HG03064 (cell line): ENCODE measurements around the gene IGDCC3.

Experiments used
- ATAC-seq: cut with Tn5 transposase; IDR thresholded peaks from one replicate; pipeline ENCODE4 v1.9.1; 2021; ENCODE audit warnings: low read depth; ENCODE audit not compliant: unreplicated experiment

Gene IGDCC3

DNA sequence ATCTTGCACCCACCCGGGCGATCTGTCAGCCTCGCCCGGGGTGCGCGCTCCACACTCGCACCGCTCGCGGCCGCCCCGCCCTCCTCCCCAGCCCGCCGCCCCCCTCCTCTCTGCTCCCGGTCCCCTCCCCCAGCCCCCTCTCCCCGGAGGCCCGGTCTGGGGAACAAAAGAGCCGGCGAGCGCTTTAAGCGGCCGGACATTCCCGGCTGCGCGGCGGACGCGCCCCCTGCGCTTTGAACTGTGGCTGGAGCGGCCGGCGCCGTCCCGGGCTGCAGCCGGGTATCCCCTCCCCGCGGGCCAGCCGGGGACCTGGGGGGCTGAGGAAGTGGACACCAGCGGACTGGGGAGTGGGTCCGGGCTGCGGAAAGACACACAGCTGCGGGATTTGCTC, at the start of gene IGDCC3:
TSS of gene IGDCC3 (minus strand) at position 27 of the 391 bp plus-strand sequence. CDS start 214 bp downstream, outside the sequence.
- no peak for ATAC-seq

DNA sequence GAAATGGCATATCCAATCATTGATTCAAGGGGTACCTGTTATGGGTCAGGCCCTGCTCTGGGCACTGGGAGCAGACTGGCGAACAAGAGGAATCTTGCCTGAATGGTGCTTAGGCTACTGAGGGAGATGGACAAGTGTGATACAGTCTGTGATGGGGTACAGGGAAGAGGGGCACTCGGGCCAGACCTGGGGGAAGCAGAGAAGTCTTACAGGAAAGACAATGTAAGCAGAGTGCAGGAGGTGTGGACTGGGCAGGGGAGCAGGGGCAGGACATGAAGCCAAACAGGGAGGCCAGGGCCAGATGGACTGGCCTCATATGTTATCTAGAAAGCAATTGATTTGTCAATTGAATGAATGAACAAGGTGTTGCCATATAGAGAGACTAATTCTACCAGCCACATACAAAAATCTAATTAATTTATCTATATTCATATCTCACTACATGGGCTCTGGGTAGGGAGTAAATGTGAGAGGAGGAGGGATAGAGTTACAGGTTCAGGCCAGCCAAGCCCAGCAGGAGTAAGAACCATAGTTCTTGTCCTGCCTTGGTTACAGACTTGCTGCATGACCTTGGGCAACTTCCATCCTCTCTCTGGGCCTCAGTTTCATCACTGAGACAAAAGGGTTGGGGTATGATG, 48.5 kb upstream of the IGDCC3 start:
- no peak for ATAC-seq

DNA sequence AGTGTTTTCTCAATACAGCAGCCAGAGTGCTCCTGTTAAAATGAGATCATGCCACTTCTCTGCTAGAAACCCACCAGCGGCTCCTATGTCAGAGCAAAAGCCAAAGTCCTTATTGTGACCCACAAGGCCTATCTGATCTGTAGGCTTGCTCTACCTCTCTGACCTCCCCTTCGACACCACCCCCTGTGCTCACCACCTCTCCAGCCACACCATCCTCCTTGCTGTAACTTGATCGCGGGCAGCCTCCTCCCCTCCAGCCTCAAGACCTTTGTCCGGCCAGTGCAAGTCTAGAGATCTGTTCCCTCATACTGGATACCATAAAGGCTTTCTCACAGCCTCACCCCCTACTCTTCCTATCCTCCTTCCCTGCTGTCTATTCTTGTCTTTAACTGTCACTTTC, 46.9 kb upstream of the IGDCC3 start:
- no peak for ATAC-seq

DNA sequence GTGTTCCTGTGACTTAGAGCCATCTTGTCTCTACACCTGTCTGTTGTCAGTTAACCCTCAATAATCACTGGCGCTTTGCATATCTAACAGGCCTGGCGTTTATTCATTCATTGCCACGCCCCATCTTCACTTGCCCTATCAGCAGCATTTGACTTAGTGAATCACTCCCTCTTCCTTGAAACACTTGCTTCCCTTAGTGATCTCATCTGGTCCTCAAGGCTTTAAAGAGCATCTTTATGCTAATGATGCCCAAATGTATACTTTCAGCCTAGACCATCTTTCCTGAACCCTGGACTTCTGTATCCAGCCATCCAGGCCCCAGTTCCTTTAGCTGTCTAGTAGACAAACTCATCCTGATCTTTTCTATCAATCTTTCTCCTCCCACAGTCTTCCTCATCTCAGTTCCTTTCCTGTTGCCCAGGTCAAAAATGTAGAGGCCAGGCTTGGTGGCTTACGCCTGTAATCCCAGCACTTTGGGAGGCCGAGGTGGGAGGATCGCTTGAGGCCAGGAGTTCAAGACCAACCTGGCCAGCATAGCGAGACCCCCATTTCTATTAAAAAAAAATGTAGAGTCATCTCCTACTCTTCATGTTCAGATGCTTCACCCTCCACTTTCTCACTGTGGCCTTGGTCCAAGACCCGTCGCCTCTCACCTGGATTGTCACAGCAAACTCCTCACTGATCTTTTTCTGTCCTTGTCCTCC, 46.3 kb upstream of the IGDCC3 start:
- no peak for ATAC-seq

DNA sequence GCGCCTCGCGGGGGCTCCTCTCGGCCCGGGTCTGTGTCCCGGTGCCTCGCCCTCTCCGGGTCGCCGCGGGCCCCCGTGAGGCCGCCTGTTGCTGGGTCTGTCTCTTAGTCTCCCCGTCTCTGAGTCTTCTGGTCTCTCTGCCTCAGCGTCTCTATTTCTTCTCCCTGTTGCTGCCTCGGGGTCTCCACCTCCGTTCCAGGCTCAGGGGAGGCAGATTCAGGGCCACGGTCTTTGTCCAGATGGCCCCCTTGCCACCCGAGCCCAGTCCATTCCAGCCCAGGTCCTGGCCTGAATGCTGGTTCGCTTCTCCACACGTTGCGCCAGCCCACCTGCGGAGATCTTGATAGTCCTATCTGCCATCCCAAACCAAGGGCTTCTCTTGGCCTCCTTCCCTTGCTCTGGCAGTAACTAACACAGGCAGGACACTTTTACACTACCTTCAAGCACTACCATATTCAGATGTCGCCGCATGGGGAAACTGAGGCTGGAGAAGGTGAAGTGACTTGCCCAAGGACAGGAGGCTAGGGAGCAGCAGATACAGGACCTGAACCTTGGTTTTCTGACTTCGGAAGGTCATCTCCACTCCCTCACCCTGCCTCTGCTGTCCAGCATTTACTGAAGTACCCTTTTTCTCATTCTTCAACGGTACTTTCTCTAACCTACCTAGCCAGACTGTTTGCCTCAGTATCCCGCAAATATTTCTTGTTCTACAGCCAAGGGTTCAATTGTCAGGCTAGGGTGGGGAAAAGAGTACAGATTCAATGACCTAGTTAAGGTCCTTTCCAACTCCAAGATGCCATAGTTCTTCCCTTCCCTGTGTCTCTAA, 45.6 kb upstream of the IGDCC3 start:
- ATAC-seq, result no peak

DNA sequence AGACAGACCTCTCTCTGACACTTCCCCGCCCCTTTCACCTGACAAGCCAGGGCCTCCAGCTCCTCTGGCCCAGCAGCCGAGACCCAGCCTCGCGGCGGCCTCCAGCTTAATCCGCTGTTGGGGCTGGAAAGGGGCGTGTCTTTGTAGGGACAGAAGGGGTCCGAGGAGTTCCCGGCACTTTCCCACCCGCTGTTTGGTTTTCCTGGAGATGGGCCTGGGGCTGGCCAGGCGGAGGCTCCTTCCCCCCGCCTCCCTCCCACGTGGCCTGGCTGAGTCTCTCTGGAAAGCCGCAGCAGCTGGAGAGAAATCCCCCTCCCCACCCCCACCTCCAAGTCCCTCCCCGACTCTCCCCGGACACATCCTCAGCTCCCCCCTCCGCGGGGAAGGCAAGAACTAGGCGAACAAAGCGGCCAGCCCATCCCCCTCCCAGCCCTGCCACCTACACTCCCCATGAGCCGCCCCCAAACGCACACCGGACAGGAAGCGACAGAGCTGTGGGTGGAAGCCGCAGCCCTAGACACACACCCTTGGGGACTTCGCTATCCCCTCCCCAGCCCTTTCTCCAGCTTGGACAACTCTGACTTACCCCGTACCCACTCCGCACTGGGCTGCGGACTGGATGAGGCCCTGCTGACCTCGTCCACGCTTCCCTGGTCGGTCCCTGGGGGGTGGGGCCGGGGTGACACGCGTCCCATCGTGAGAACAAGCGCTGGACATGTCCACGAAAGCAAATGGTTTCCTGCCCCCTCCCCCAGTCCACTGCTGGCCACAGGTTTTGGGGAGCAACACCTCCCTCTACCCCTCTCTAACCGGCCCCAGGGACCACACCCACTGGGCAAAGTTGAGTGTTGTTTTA, 43.8 kb upstream of the IGDCC3 start:
- ATAC-seq, result no peak

DNA sequence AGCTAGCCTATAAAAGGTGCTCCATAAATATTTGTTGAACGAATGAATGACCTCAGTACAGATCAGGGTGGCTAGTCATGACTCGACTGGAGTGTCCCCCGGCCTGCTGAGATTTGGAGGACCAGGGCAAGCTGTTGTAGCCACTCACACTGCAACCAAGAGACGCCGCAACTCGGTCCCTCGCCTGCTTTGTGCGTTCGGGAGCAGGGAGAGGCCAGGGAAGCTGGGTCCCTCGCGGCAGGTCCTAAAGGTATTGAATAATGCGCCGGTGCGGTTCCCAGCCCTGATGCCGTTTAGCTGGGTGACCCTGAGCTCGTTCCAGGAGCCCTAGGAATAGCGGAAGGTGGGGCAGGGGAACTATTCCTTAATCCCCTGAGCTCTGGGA, 43.2 kb upstream of the IGDCC3 start:
- ATAC-seq, result no peak

DNA sequence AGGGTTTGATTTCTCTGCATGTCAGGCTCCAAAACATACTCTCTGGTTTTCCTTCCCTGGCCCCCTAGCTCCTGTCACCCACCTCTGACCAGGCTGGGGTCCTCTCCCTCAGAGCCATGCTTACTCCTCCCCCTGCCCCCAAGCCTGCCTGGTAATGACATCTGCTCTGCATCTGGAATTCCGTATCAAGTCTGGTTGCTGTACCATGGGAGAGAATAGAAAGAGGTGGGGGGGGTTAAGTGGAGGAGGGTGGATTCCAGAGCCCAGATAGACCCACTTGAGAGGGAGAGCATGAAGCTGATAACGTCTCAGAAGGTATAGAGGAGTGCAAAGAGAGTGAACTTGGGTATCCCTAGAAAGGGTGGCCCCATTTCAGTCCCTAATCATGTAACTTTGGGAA, 40.8 kb upstream of the IGDCC3 start:
- ATAC-seq, result no peak

DNA sequence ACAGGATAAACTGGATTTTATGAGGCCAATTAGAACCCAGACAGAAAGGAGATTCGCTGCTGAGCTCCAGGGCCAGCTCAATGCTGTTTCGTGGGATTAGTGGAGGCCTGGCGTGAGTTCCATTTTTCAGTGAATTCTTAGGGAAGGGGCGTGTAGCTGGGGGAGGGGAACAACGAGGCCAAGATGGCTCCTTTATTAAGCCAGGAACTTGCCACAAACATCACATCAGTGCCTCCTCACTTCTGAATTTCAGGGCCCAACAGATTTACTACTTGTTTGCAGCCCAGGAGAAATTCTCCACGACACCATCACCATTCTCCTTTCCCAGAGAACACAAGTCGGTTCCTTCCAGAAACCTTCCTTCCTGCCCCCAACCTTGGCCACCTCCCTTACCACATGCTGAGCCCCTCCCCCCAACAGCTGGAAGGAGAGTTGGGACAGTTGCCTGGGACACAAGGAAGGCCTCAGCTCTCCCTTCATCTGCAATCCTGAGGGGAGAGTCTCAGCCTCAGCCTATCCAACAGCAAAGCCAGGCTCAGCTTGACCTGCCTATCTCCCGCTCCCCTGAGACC, 39.1 kb upstream of the IGDCC3 start:
- no peak for ATAC-seq

DNA sequence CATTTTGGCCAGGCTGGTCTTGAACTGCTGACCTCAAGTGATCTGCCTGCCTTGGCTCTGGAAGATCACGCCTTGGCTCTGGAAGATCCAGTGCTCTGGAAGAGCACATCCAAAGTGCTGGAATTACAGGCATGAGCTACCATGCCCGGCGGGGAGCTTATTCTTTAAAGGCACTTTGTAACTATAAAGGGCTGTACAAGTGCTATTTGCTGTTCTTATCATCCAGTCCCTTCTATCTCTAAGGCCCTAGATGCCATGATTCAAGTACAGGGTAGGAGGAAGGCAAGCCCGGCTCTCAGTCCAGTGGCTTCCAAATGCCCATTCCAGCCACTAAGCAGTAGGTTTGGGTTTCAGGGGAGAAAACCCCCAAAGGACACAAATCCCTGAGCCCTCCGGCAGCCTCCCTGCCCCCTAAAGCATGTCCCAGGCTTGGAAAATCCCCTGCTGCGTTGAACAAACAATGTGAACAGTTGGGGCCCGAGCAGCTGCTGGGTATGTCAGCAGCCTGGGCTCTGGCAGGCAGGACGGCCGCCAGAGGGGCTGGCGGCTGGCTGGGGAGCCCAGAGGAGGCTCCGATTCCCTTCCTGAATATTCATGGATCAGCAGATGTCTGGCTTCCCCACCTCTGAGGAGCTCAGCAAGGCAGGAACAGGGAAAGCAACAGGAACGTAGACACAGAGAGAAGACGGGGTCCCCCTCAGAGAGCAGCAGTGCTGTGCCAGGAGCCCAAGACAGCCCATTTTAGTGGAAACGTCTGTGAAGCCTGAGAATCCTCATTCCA, 37.2 kb upstream of the IGDCC3 start:
- ATAC-seq, result no peak

DNA sequence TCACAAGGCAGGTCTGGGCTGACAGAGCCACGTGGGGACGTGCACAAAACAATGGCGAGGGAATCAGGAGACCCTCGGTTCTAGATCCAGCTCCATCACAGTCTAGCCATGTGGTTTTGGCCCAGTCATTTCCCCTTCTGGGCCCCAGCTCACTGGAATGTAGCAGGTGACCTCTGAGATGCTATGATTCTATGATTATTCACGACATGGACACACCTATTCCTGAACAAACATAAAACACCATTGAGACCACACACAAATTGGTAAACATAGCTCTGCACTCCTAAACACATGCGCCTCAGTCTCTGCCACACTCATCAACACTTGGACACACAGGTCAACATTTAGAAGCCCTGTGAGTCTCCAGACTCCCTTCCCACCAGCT, 36.0 kb upstream of the IGDCC3 start:
- no peak for ATAC-seq

DNA sequence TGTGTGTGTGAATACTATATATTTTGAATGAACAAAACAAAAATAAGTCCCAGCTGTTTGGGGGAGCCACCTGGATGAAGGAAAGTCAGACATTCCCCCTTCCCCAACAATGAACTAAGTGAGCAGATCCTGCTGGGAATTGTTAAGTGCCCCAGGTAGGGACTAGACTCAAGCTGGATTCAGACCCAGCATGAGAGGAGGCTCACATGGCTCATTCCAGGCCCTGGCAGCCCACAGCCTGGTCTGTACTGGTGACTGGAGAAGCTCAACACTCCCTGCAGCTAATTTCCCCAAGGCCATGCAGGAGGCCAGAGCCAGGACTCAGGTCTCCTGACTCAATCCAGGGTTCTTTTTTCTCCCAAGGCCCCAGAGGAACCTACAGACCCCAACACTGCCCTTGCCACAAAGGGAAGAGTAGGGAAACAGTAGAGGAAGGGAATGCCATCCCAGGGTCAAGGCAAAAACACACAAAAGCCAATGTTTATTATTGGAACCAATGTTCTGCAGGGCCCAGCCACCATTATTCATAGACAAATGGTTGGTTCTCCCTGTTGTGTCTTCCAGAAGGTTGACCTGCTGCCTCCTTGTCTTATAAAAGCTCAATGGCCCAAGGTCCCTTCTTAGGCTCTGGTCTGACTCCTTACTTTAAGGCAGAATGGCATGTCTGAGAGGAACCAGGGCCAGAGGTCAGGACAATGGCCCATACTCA, 35.4 kb upstream of the IGDCC3 start:
- ATAC-seq, result no peak

DNA sequence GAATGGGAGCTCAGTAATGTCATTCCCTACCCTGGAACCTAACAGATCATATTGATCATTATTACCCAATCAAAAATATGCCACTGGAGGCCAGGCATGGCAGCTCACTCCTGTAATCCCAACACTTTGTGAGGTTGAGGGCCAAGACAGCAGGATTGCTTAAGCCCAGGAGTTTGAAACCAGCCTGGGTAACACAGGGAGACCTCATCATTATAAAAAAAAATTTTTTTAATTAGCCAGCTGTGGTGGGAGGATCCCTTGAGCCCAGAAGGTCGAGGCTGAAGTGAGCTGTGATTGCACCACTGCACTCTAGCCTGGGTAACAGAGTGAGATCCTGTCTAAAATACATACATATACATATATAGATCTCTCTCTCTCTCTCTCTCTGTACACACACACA, 34.8 kb upstream of the IGDCC3 start:
- ATAC-seq, result no peak

DNA sequence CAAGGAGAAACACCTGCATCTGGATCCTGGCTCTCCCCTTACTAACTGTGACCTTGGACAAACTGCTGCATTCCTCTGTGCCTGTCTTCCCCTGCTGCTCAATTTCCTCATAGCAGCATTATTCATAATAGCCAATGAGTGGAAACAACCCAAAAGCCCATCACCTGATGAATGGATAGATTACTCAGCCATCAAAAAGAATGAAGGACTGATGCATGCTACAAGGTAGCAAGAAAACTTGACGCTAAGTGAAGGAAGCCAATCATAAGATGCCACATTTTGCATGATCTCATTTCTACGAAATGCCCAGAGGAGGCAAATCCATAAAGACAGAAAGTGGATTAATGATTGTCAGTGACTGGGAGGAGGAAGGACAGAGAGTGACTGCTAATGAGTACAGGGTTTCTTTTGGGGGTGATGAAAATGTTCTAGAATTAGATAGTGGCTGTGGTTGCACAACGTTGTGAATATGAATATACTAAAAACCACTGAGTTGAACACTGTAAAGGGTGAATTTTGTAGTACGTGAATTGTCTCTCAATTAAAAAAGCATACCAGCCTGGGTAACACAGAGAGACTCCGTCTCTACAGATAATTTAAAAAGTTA, 33.8 kb upstream of the IGDCC3 start:
- ATAC-seq, result no peak

DNA sequence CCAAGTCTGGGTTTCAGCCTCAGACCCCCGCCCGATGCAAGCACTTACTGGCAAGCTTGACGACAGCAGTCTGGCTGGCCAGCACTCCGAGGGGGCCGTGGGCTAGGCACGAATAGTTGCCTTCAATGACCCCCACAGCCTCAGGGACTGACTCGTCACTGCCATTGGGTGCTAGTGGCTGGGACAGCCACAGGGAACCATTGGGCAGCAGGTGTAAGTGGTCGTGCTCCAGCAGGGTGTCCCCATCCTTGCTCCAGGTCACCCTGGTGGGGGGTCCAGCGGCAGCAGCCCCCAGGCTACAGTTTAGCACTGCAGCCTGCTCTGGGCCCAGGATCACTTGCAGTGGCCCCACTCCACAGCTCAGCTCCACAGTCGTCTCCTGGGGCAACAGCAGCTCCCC, 33.2 kb upstream of the IGDCC3 start:
- ATAC-seq, result no peak

DNA sequence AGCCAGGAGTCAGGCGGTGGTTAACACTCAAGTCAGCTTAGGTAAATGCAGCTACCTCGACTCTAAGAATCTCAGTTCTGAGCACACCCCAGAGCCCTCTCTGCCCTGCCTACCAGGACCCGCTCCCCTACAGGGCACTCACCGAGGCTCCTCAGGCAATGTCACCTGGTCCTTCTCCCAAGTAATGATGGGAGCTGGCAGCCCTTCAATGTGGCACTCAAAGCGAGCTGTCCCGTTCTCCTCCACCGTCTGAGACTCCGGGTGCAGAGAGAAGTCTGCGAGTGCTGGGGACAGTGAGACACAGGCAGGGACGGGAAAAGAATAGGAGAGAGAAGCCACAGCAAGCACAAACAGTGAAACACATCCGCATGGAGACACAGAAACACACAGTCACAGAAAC, 32.2 kb upstream of the IGDCC3 start:
- ATAC-seq, result no peak

DNA sequence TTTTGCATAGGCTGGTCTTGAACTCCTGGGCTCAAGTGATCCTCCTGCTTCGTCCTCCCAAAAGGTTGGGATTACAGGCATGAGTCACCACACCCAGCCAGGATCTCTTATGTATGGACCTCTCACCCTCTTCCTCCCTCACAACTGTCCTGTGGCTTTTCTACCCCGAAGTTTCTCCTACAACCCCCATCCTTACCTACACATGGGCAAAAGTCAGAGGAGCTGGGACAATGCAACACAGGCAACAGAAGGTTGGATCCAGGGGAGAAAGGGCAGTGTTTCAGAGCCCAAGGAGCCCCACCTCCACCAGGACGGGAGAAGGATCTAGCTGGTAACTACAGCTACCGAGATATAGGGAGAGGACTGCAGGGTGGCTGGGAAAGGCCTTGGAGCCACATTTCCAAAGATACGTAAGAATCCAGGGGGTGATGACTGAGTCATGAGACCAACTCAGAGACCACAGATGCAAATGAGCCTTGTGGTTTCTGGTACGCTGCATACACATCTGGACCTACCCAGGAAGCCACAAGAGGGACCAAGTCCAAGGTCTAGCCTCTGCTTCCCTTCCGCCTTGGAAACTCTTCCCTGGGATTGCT, 31.3 kb upstream of the IGDCC3 start:
- no peak for ATAC-seq

DNA sequence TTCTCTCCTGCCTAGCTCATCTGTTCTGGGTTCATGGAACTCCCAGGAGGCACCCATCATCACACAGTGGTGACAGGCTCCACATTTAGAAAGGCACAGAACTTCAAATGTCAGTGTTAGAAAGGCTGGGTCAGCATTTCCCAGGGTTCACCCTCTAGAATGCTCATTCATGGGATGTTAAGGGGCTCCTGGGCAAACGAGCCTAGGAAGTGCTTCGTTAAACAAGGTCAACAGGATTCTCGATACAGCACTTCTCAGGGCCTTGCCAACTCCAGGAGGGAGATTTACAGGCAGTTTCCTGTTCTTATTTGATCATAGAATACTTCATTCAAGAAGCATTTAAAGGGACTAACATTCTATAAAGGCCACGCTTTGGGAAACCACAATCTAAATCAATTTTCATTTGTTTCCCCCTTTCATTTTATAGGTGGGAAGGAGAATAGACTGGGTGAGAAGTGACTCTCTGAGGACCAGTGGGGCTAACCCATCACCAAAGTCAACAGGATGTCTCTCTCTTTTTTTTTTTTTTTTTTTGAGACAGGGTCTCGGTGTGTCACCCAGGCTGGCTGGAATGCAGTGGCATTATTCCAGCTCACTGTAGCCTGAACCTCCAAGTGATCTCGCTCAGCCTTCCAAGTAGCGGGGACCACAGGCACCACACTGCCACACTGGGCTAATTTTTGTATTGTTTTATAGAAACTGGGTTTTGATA, 30.7 kb upstream of the IGDCC3 start:
- ATAC-seq, result no peak
